ENCODE data around the gene PRKAB1.

PRKAB1 gene

GRCh38 chr12:119666226-119666795 is 1.6 kb upstream of the PRKAB1 start:
- peaks cover 39 to 44% of the 10 kb centered on the region in 2 experiments for H3K4me1 ChIP-seq (ENCODE audit: control insufficient read depth in 1 of 2, insufficient read depth in 1 of 2, low read depth in 1 of 2, low read length in 1 of 2)
- peak overlapping the region in 1 of 2 experiments; percentile 86 for H3K4me3 ChIP-seq (ENCODE audit: low read depth in 1 of 2, low read length in 1 of 2)
- H3K36me3 ChIP-seq = peaks cover 15% of the 10 kb centered on the region
- H3K9me3 ChIP-seq = no peaks in the 10 kb centered on the region
- TF ChIP-seq CTCF (IDR thresholded peaks at IDR 0.05) = no peak
- peak overlapping the region; percentile 92 for H3K27ac ChIP-seq
- H3K27me3 ChIP-seq = no peaks in the 10 kb centered on the region

GRCh38 chr12:119666900-119667576 is 895 bp upstream of the PRKAB1 start:
- peak overlapping the region; percentile 67 to 86 for H3K4me3 ChIP-seq (ENCODE audit: low read depth in 1 of 2, low read length in 1 of 2)
- TF ChIP-seq CTCF (IDR thresholded peaks at IDR 0.05) = no peak
- peak overlapping the region; percentile 92 for H3K27ac ChIP-seq
- no peaks in the 10 kb centered on the region for H3K27me3 ChIP-seq
- H3K9me3 ChIP-seq = no peaks in the 10 kb centered on the region
- H3K36me3 ChIP-seq = peaks cover 21% of the 10 kb centered on the region
- H3K4me1 ChIP-seq (ENCODE audit: control insufficient read depth in 1 of 2, insufficient read depth in 1 of 2, low read depth in 1 of 2, low read length in 1 of 2) = peaks cover 40 to 49% of the 10 kb centered on the region in 2 experiments

GRCh38 chr12:119668324-119668841 is 450 bp downstream of the PRKAB1 start:
- peaks cover 54 to 60% of the 10 kb centered on the region in 2 experiments for H3K4me1 ChIP-seq (ENCODE audit: control insufficient read depth in 1 of 2, insufficient read depth in 1 of 2, low read depth in 1 of 2, low read length in 1 of 2)
- H3K4me3 ChIP-seq (ENCODE audit: low read depth in 1 of 2, low read length in 1 of 2) = peak overlapping the region; percentile 67 to 86
- peak overlapping the region; percentile 92 for H3K27ac ChIP-seq
- peaks cover 32% of the 10 kb centered on the region for H3K36me3 ChIP-seq
- no peaks in the 10 kb centered on the region for H3K27me3 ChIP-seq
- no peaks in the 10 kb centered on the region for H3K9me3 ChIP-seq
- no peak for TF ChIP-seq CTCF (IDR thresholded peaks at IDR 0.05)

- TF ChIP-seq CTCF (IDR thresholded peaks at IDR 0.05) = no peak
- Histone ChIP-seq H3K27ac (no peak overlapping the region), H3K9me3 (no peaks in the 10 kb centered on the region), H3K4me3 (ENCODE audit: low read depth in 1 of 2, low read length in 1 of 2) (no peak overlapping the region), H3K36me3 (peaks cover 44% of the 10 kb centered on the region), H3K4me1 (ENCODE audit: control insufficient read depth in 1 of 2, insufficient read depth in 1 of 2, low read depth in 1 of 2, low read length in 1 of 2) (peaks cover 69 to 76% of the 10 kb centered on the region in 2 experiments), H3K27me3 (no peaks in the 10 kb centered on the region)
These were observed 2.0 kb downstream of the PRKAB1 start for GRCh38 chr12:119669744-119670472.

- H3K27ac ChIP-seq = no peak overlapping the region
- H3K4me1 ChIP-seq (ENCODE audit: control insufficient read depth in 1 of 2, insufficient read depth in 1 of 2, low read depth in 1 of 2, low read length in 1 of 2) = peaks cover 76 to 82% of the 10 kb centered on the region in 2 experiments
- H3K9me3 ChIP-seq = no peaks in the 10 kb centered on the region
- TF ChIP-seq CTCF (IDR thresholded peaks at IDR 0.05) = no peak
- peaks cover 55% of the 10 kb centered on the region for H3K36me3 ChIP-seq
- H3K27me3 ChIP-seq = no peaks in the 10 kb centered on the region
- H3K4me3 ChIP-seq (ENCODE audit: low read depth in 1 of 2, low read length in 1 of 2) = no peak overlapping the region
These were observed 3.1 kb downstream of the PRKAB1 start for GRCh38 chr12:119671070-119671469.

All from neutrophil (primary cell).